Glutamatergic neuron (in vitro differentiated cells): ENCODE measurements around the gene CARD9. TPM values are rescaled to one million over a fixed set of nuclear protein-coding genes. Genes with fewer than 3 reads are reported as not detected.
A peak's percentile ranks its signal among the peaks of the same experiment; 100 is the strongest.

Experiments used
- DNase-seq: peaks from one replicate; pipeline ENCODE4 v3.0.0; 2022
- H3K27ac Mint-ChIP-seq: one replicate; pipeline ENCODE4 v1.8.0; 2020; ENCODE audit warnings: mild to moderate bottlenecking, mixed read lengths, inconsistent platforms; ENCODE audit not compliant: unreplicated experiment
- H3K27me3 Mint-ChIP-seq: one replicate; pipeline ENCODE4 v1.8.0; 2020; ENCODE audit warnings: mild to moderate bottlenecking, moderate library complexity, mixed read lengths, inconsistent platforms; ENCODE audit not compliant: unreplicated experiment
- H3K36me3 Mint-ChIP-seq: one replicate; pipeline ENCODE4 v1.8.0; 2020; ENCODE audit warnings: mild to moderate bottlenecking, mixed read lengths, inconsistent platforms; ENCODE audit not compliant: unreplicated experiment
- H3K4me1 Mint-ChIP-seq: one replicate; pipeline ENCODE4 v1.8.0; 2020; ENCODE audit warnings: mild to moderate bottlenecking, low read depth, mixed read lengths, inconsistent platforms; ENCODE audit not compliant: unreplicated experiment
- H3K4me3 Mint-ChIP-seq: one replicate; pipeline ENCODE4 v1.8.0; 2020; ENCODE audit warnings: mild to moderate bottlenecking, mixed read lengths, inconsistent platforms; ENCODE audit not compliant: unreplicated experiment
- H3K9me3 Mint-ChIP-seq: one replicate; pipeline ENCODE4 v1.8.0; 2020; ENCODE audit warnings: mild to moderate bottlenecking, moderate library complexity, mixed read lengths, inconsistent platforms; ENCODE audit not compliant: unreplicated experiment
- total RNA-seq: library from RNA; stranded (reverse); fragmentation: NEBNext Ultra II Directional; extraction: Animal tissue kit (Norgen Biotek cat#: 25700); gene quantifications from one replicate; pipeline ENCODE4 v1.2.1, GENCODE V29; 2021; ENCODE audit not compliant: unreplicated experiment
- TF ChIP-seq, protein P1 (sequence below): fragments of 200-600 bp; sonication (generic); IDR thresholded peaks from one replicate; pipeline ENCODE4 v1.5.0; 2021; ENCODE audit not compliant: partially characterized antibody, unreplicated experiment

CARD9 gene
- total RNA-seq, 1 donor from 2014 or later = 4.1 TPM

DNA sequence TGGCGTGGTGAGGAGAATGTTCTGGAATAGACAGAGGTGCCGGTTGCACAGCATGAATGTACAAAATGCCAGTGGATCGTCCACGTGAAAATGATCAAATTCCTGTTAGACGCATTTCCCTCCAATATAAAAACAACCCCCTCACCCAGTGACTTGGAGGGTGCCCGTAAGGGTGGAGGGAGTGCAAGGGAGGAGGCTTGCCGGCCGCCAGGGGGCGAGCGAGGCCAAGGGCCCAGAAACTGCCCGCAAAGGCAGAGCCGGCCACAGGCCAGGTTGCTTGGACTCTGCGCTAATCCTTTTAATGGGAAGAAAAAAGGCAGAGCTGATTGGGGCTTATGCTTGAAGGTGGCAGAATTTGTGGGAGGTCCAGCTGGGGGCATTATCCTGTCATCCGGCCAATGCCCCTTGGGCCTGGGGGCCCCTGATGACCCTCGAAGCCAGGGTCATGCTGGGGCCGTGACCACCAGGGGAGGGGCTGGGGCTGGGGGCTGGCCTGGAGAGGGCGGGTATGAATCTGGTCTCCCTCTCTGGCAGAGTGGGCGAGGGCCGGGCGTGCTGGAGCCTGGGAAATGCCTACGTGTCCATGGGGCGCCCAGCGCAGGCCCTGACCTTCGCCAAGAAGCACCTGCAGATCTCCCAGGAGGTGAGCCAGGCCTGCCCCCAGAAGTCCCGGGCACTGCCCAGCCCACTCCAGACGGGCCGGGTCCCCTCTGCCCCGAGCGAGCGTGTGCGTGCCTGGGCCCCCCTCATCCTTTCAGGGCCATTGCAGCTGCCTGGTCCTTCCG is 34.1 kb downstream of the CARD9 start:
- peak; percentile 84 for DNase-seq
- no peaks in the 10 kb centered on the region for H3K9me3 Mint-ChIP-seq
- TF ChIP-seq, protein P1, sequence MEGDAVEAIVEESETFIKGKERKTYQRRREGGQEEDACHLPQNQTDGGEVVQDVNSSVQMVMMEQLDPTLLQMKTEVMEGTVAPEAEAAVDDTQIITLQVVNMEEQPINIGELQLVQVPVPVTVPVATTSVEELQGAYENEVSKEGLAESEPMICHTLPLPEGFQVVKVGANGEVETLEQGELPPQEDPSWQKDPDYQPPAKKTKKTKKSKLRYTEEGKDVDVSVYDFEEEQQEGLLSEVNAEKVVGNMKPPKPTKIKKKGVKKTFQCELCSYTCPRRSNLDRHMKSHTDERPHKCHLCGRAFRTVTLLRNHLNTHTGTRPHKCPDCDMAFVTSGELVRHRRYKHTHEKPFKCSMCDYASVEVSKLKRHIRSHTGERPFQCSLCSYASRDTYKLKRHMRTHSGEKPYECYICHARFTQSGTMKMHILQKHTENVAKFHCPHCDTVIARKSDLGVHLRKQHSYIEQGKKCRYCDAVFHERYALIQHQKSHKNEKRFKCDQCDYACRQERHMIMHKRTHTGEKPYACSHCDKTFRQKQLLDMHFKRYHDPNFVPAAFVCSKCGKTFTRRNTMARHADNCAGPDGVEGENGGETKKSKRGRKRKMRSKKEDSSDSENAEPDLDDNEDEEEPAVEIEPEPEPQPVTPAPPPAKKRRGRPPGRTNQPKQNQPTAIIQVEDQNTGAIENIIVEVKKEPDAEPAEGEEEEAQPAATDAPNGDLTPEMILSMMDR = peak; percentile 94
- H3K27ac Mint-ChIP-seq = peak overlapping the region; percentile 55
- H3K36me3 Mint-ChIP-seq = no peaks in the 10 kb centered on the region
- peaks cover 10% of the 10 kb centered on the region for H3K27me3 Mint-ChIP-seq
- H3K4me1 Mint-ChIP-seq = no peaks in the 10 kb centered on the region
- no peak overlapping the region for H3K4me3 Mint-ChIP-seq

DNA sequence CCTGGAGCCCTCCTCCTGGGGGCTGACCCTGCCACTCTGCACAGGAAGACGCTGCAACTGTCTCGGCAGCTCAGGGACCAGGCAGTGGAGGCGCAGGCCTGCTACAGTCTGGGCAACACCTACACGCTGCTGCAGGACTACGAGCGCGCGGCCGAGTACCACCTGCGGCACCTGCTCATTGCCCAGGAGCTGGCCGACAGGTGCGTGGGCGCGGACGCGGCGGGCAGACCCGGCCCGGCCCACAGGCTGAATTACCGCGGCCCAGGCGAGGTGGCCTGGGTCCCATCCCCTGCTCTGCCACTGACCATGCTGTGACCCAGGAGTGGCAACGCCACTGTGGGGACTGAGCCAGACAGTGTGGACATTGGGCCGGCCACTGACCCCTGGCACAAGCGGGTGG is 35.0 kb downstream of the CARD9 start:
- Mint-ChIP-seq H3K4me1 (no peaks in the 10 kb centered on the region), H3K27me3 (peaks cover 7% of the 10 kb centered on the region), H3K9me3 (no peaks in the 10 kb centered on the region), H3K36me3 (no peaks in the 10 kb centered on the region), H3K27ac (no peak overlapping the region), H3K4me3 (no peak overlapping the region)
- TF ChIP-seq, protein P1 = no peak
- no peak for DNase-seq

DNA sequence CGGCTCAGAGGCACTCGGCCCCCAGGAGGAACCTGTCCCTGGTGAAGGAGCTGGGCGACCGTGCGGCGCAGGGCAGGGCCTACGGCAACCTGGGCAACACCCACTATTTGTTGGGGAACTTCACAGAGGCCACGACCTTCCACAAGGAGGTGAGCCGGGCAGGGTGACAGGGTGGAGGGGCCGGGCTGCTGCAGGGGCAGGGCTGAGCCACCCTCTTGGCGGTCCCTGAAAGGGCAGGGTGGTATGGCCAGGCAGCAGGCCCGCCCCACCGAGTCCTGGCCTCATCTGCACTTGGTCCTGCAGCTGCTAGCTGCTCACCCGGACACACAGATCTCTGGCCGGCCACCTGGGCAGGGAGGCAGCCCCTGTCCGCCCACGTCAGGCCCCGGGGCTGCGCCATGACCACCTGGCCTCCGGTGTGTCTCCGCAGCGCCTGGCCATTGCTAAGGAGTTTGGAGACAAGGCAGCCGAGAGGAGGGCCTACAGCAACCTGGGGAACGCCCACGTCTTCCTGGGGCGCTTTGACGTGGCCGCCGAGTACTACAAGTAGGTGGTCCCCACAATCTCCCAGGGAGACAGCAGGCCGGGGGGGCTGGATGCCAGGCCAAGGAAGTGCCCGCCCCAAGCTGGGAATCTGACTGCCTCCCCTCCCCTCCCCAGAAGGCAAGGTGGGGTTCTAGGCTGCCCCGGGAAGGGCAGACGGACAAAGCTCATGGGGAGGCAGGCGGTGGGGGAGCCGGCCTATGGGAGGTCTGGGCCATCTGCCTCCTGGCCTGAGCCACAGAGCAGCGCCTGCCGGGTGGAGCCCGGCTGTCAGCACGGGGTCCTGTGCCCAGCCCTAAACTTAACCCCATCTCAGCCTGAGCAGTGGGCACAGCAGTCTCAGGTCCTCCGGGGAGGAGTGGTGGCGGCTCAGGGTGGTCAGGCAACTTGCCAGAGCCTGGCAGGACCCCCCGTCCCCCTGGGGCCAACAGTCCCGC is 35.8 kb downstream of the CARD9 start:
- Mint-ChIP-seq H3K4me3 (no peak overlapping the region), H3K4me1 (no peaks in the 10 kb centered on the region), H3K27ac (no peak overlapping the region), H3K27me3 (peaks cover 4% of the 10 kb centered on the region), H3K36me3 (no peaks in the 10 kb centered on the region), H3K9me3 (no peaks in the 10 kb centered on the region)
- TF ChIP-seq, protein P1 = no peak
- DNase-seq = no peak

DNA sequence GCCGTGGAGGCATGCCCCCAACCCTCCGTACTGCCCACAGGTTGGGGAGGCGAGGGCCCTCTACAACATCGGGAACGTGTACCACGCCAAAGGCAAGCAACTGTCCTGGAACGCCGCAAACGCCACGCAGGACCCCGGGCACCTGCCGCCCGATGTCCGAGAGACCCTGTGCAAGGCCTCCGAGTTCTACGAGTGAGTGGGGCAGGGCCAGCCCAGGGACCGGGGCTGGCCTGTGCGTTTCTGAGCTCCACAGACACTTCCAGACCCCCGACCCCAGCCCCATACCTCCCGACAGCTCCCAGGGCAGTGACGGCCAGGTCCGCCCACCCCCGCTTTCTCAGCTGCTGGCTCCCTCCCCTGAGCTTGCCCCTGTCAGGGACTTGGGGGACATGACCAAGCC is 36.6 kb downstream of the CARD9 start:
- DNase-seq = no peak
- Mint-ChIP-seq H3K4me3 (no peak overlapping the region), H3K4me1 (no peaks in the 10 kb centered on the region), H3K27ac (no peak overlapping the region), H3K36me3 (no peaks in the 10 kb centered on the region), H3K9me3 (no peaks in the 10 kb centered on the region), H3K27me3 (peaks cover 4% of the 10 kb centered on the region)
- TF ChIP-seq, protein P1 = no peak
